22Rv1 (cell line): ENCODE measurements around the gene CDKAL1.

Experiments
- ZFX ChIP-seq: fragments of 450-650 bp; IDR thresholded peaks from 2 replicates; pipeline ENCODE4 v1.6.1; 2017; ENCODE audit warnings: antibody characterized with exemption, borderline replicate concordance
- TF ChIP-seq, protein P1 (sequence below): fragments of 450-650 bp; IDR thresholded peaks from 2 replicates; pipeline ENCODE4 v1.5.1; 2017; ENCODE audit warnings: mild to moderate bottlenecking

GRCh38 chr6:21005816-21006570 is 471.7 kb downstream of the CDKAL1 start:
- TF ChIP-seq, protein P1, sequence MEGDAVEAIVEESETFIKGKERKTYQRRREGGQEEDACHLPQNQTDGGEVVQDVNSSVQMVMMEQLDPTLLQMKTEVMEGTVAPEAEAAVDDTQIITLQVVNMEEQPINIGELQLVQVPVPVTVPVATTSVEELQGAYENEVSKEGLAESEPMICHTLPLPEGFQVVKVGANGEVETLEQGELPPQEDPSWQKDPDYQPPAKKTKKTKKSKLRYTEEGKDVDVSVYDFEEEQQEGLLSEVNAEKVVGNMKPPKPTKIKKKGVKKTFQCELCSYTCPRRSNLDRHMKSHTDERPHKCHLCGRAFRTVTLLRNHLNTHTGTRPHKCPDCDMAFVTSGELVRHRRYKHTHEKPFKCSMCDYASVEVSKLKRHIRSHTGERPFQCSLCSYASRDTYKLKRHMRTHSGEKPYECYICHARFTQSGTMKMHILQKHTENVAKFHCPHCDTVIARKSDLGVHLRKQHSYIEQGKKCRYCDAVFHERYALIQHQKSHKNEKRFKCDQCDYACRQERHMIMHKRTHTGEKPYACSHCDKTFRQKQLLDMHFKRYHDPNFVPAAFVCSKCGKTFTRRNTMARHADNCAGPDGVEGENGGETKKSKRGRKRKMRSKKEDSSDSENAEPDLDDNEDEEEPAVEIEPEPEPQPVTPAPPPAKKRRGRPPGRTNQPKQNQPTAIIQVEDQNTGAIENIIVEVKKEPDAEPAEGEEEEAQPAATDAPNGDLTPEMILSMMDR, result no peak
- TF ChIP-seq ZFX, result no peak
